ENCODE measurements around the gene SMIM10L1. TPM values are rescaled to one million over a fixed set of nuclear protein-coding genes. Genes with fewer than 3 reads are reported as not detected.

Gene SMIM10L1
- total and polyA plus RNA-seq, 8 donors, result 5.7 to 12.5 (median 10.9) TPM

- H3K4me3 ChIP-seq, result no peak overlapping the region
- peaks cover 0 to 6% (median 3%) of the 10 kb centered on the region in 4 donors for H3K36me3 ChIP-seq
- TF ChIP-seq POLR2A (IDR thresholded peaks at IDR 0.05) (no peak), POLR2AphosphoS5 (IDR thresholded peaks at IDR 0.05) (no peak), CTCF (IDR thresholded peaks at IDR 0.05) (no peak), EP300 (IDR thresholded peaks at IDR 0.05) (no peak)
- DNase-seq, result no peak
- H3K9me3 ChIP-seq, result no peaks in the 10 kb centered on the region
- peaks cover 0 to 16% (median 0%) of the 10 kb centered on the region in 4 donors for H3K4me1 ChIP-seq
- 89 to 95% (median 94%) methylated on average over 2 of the region's 2 CpGs for WGBS, 5 donors
- no peaks in the 10 kb centered on the region for H3K27me3 ChIP-seq
- intact Hi-C loops (cut with DNase I; ENCODE audit: low total_unique reads), result no loop called here
- H3K27ac ChIP-seq, result no peak overlapping the region
Measured at GRCh38 chr12:11133162-11133561, 37.8 kb upstream of the SMIM10L1 start.

DNA sequence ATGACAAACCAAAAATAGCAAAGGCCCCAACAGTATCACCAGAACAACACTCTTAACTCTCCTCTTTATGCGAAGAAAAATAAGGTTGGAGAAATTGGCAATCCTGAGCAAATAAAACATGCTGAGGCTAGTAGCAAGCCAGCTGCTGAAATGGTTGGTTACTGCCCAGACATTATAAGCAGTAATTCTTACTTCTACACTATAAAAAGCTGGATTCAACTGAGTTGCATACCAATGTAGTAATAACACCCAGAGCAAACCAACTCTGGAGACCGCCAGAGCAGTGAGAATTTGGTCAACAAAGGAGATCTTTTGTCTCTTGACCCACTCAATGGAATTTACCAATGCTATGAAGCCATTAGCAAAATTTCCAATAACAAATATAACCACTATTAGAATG lies 37.2 kb upstream of the SMIM10L1 start:
- Histone ChIP-seq H3K36me3 (peaks cover 0 to 4% (median 2%) of the 10 kb centered on the region in 4 donors), H3K4me3 (no peak overlapping the region), H3K27ac (no peak overlapping the region), H3K9me3 (no peaks in the 10 kb centered on the region), H3K4me1 (peaks cover 0 to 16% (median 0%) of the 10 kb centered on the region in 4 donors), H3K27me3 (no peaks in the 10 kb centered on the region)
- TF ChIP-seq POLR2A (IDR thresholded peaks at IDR 0.05) (no peak), POLR2AphosphoS5 (IDR thresholded peaks at IDR 0.05) (no peak), EP300 (IDR thresholded peaks at IDR 0.05) (no peak), CTCF (IDR thresholded peaks at IDR 0.05) (no peak)
- 87 to 97% (median 89%) methylated on average over 2 of the region's 2 CpGs for WGBS, 5 donors
- intact Hi-C loops (cut with DNase I; ENCODE audit: low total_unique reads), result no loop called here
- no peak for DNase-seq

- Histone ChIP-seq H3K4me3 (no peak within 1 kb of the TSS), H3K27me3 (no peaks in the 10 kb centered on the region), H3K9me3 (no peaks in the 10 kb centered on the region), H3K27ac (no peak within 1 kb of the TSS), H3K36me3 (no peaks in the 10 kb centered on the region), H3K4me1 (peaks cover 0 to 16% (median 0%) of the 10 kb centered on the region in 4 donors)
- no peak for DNase-seq
- intact Hi-C loops (cut with DNase I; ENCODE audit: low total_unique reads), result no loop called here
- WGBS, 5 donors, result 61 to 93% (median 67%) methylated on average over 3 of the region's 3 CpGs
- TF ChIP-seq POLR2AphosphoS5 (IDR thresholded peaks at IDR 0.05) (no peak), POLR2A (IDR thresholded peaks at IDR 0.05) (no peak), EP300 (IDR thresholded peaks at IDR 0.05) (no peak), CTCF (IDR thresholded peaks at IDR 0.05) (no peak)
Measured at GRCh38 chr12:11134305-11134704, 36.7 kb upstream of the SMIM10L1 start, which contains the start of gene TAS2R30. TAS2R30 (minus strand) TSS chr12:11134644; CDS start chr12:11134244, 400 bp downstream.

DNA sequence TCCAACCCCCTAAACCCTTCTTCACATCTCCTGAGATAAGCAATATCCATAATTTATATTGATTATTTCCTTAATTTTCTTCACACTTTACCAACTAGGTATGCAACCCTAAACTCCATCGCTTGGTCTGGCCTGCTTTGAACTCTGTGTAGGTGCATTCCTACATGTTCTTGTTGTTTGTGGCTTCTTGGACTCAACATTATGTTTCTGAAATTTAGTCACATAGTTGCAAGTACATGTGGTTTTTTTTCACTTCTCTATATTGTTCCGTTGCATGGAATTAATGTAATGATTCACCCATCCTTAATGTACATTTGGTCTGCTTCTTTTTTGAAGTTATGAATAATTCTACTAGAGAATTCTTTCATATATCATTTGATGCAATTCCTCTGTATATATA lies 34.9 kb upstream of the SMIM10L1 start:
- H3K27me3 ChIP-seq, result no peaks in the 10 kb centered on the region
- intact Hi-C loops (cut with DNase I; ENCODE audit: low total_unique reads), result no loop called here
- DNase-seq, result no peak
- H3K9me3 ChIP-seq, result no peaks in the 10 kb centered on the region
- peaks cover 0 to 10% (median 0%) of the 10 kb centered on the region in 4 donors for H3K4me1 ChIP-seq
- no peak overlapping the region for H3K4me3 ChIP-seq
- TF ChIP-seq EP300 (IDR thresholded peaks at IDR 0.05), result no peak
- no peak for TF ChIP-seq POLR2A (IDR thresholded peaks at IDR 0.05)
- TF ChIP-seq POLR2AphosphoS5 (IDR thresholded peaks at IDR 0.05), result no peak
- TF ChIP-seq CTCF (IDR thresholded peaks at IDR 0.05), result no peak
- no peak overlapping the region for H3K27ac ChIP-seq
- WGBS, 5 donors, result 42 to 86% (median 67%) methylated on average over 2 of the region's 2 CpGs
- no peaks in the 10 kb centered on the region for H3K36me3 ChIP-seq

Measured in stomach (tissue), 9 donors.